Stimulated activated CD8-positive, alpha-beta memory T cell treated with anti-CD3 and anti-CD28 coated beads, Interleukin-12 subunit alpha, Interleukin-12 subunit beta, amount 100 ng/mL, for 4 hours (primary cell): ENCODE measurements around the gene PKP1.

Experiments
- DNase-seq: peaks from one replicate; pipeline ENCODE4 v3.0.0-alpha.2; 2020; ENCODE audit warnings: low read depth

Gene PKP1

DNA sequence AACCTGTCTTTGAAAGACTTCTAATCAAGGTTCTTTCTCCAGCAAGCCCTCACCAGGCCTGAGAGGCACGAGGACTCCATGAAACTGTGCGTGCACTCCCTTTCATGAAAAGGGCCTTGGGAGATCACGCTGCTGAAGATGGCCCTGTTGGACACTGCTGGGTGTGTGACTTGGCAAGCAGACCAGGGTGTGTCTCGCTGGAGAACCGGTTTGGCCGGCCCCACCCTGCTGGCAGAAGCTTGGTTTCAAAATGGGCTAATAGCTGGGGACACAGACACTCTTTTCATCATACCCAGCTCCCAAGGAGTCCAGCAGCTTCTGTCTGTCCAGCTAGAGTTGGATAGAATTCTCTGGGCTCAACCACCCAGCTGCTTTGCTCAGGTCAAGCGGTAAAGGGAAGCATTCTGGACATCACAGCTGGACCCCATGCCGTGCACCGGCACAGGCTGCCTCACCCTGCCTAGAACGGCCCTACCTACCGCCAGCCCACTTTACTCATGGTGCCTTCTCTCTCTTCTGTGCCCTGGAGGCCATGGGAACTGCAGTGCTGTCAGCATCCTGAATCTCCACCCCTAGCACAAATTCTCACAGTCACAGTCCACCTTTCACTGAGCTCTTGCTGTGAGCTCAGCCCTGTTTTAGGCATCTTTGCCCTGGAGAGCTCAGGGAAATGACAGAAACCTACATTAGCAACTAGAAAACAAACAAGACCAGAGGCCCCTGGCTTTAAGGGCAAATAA lies 24.6 kb downstream of the PKP1 start:
- no peak for DNase-seq

DNA sequence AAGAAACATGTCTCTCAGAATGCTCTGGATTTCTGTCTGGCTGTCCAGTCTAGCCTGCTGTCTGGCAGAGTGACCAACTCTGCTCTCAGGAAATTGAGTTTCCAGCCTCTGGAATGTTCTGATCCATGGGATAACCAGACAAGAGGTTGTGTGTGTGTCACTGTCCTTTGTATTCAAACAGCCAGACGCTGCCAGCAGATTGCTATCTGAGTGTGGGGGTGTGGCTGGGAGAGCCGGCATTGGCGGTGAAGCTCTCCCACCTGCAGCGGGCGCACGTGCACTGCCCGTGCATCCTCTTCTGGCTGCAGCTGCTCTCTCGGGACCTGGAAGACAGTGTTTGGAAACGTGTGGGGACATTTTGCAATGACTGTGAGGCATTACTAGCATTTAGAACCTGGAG lies 26.1 kb downstream of the PKP1 start:
- DNase-seq, result no peak

DNA sequence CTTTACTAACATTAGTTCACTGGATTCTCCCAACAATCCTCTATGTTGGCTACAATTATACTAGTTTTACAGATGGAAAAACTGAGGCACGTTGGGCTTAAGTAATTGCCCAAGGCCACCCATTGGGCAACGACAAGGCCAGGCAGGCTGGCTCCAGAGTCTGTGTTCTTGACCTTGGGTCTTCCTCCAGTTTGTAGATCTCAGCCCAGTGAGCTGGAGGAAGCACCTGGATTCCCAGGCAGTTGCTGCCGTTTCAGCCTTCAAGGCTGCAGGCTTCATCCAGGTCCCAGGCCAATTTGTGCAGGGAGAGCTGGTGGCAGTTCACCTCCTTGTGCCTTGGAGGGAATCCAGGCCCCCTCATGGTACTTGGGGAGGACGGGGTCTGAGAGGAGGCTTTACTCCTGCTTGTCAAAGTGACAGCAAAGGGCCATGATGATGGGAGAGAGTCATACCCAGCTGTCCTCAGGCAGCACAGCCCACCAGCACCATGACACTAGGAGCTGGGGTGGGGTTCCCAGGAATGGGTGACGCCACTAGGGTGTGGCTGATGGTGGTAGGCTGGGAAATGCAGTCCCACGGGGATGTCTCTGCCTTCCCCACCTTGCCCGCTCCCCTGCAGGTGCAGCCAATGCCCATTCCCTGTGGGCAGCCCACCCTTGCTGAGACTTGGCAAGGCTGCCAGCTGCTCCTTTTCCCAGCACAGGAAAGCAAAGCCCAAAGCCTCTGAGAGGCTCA lies 27.1 kb downstream of the PKP1 start:
- no peak for DNase-seq

DNA sequence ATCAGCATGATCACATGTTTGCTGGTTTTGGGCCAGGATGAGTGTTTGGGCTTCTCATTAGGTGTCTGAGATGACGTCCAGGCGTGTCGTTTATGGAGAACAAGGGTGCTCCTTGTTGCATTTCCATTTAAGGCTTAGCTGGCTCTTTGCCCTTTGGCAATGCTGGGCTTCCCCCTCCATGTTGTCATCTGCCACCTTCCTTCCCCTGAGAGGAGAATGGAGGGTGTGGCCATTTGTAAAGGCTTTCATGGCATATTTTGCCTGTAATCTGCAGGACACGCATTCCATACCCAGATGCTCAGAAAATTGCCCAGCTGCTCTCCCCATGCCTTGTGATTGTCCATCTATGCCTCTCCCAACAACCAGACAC lies 27.7 kb downstream of the PKP1 start:
- DNase-seq, result no peak

DNA sequence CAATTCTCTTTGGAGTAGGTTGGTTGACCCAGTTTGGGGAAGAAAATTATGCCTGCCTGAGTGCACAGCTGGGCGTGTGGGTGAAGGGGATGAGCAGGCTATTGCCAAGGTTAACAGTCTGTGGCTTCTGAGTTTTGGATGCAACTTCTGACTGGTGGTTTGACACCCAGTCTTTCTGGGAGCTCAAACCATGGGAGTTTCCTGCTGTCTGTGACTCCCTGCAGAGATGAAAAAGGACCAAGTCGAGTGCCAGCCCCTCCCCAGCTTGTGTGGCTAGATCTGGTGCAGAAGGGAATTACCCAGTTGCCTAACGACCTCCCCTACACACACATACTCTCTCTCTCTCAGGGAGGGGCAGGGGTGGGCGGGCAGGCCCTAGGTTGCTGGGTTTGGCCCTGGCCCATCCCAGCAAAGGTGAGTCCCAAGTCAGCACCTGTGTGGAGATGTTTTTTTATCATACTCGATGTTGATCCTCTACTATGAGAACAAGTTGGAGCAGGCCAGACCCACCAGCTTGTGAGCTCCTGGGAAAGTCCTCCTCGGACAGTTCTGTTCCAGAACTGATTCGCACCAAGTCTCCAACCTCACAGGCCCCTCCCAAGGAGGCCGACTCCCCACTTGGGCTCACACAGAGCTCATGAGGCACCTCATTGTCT lies 28.2 kb downstream of the PKP1 start:
- no peak for DNase-seq

DNA sequence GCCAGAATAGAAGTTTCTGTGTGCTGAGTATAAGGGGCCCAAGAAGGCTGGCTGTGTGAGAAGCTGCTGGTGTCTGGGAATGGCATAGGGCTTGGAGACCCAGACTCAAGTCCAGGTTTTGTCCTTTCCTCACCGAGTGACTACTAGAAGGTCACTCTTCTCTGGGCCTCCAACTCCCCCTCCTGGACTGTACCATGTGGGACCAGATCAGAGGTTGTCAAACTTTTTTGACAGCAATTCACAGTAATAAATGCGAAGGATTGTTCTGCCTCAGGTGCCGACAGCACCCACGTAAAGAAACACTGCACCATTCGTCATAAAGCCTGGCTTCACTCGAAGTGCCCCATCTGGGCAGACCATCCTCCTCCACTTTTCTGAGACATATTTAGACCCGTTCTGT lies 29.0 kb downstream of the PKP1 start:
- no peak for DNase-seq

DNA sequence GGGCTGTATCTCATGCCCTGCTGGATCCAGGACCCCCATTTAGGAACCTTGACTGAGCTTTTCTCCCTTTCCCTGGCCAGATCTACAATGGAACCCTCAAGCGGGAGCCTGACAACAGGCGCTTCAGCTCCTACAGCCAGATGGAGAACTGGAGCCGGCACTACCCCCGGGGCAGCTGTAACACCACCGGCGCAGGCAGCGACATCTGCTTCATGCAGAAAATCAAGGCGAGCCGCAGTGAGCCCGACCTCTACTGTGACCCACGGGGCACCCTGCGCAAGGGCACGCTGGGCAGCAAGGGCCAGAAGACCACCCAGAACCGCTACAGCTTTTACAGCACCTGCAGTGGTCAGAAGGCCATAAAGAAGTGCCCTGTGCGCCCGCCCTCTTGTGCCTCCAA lies 29.8 kb downstream of the PKP1 start:
- DNase-seq, result no peak

DNA sequence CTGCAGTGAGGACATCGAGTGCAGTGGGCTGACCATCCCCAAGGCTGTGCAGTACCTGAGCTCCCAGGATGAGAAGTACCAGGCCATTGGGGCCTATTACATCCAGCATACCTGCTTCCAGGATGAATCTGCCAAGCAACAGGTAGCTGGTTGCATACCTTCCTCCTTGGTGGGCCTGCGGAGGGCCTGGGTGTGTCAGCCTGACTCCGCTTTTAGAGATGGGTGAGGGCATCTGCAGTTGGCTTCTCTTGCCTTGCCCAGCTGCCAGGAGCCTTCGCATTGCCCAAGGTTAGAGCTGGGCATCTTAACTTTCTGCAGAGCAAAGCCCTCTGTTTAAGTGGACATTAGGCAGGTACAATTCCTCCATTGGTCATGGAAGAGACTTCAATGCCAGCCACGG lies 33.2 kb downstream of the PKP1 start:
- DNase-seq, result no peak

DNA sequence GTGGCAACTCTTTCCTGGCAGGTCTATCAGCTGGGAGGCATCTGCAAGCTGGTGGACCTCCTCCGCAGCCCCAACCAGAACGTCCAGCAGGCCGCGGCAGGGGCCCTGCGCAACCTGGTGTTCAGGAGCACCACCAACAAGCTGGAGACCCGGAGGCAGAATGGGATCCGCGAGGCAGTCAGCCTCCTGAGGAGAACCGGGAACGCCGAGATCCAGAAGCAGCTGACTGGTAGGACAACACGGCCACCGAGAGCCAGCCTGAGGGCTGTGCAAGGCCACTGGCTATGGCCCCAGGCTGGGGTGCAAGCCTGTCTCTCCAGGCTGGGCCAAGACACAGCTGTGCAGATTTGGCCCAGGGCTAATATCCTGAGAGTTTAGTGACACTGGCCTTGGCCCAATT lies 34.2 kb downstream of the PKP1 start:
- DNase-seq, result no peak

DNA sequence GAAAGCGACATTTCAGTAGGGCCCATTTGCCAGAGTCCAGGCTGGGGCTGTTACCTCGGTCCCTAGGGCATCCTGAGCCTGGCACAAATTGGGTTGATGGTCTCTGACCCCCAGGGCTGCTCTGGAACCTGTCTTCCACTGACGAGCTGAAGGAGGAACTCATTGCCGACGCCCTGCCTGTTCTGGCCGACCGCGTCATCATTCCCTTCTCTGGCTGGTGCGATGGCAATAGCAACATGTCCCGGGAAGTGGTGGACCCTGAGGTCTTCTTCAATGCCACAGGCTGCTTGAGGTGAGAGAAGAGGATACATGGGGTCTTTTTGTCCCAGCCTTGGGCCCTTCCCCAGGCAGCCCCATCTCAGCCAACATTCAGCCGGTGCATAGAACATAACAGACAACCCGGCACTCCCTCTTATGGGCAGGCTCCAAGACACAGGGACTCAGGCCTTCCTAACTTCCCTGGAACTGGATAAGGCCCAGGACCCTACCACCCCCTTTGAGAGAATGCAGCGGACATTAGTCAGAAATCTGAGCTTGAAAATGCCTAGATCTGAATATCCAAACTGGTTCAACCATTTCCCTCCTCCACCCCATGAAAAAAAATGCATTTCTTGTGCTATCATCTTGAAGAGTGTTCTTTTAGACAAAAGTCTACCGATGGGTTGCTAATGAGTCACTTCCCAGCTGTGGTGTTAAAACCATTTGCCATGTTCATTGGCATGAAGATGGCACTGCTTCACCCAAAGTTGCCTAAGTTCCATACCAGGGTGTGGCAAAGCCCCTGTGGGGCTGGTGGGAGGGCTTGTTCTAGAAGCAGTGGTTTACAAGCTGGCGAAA lies 35.4 kb downstream of the PKP1 start:
- DNase-seq, result no peak

DNA sequence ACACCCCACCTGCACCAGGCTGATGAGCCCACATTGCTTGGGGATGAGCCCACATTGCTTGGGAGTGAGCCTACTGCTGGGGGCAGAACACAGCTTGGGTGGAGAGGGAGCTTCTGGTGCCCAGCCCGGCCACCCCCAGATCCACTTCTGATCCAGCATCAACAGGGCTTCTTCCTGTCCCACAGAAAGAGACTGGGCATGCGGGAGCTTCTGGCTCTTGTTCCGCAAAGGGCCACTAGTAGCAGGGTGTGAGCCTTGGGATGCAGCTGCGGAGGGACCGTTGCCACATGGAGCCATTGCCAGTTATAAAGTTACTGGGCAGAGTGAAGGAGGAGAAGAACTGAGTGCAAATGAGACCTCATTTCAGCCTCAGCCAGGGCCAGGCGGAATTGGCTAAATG lies 36.3 kb downstream of the PKP1 start:
- no peak for DNase-seq

DNA sequence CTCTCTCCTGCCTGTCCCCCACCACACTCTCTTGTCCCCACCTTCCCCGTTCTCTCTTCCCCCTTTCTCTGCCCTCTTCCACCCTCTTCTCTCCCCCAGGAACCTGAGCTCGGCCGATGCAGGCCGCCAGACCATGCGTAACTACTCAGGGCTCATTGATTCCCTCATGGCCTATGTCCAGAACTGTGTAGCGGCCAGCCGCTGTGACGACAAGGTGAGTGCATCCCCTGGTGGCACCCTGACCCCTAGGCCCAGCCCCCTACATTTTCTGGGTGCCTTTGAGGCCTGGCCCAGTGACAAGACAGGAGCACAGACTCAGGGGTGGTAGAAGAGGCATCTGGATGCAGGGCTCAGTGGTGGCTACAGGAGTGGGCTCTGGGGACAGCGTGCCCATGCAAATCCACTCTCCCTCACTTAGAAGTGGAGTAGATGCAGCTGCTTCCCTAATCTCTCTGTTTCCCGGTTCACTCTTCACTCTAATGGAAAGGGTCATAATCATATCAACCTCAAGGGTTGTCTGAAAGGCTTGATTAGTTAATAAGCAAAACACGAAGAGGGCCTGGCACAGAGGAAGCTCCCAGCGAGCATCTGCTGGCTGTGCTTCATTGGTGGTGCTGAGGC lies 37.0 kb downstream of the PKP1 start:
- DNase-seq, result no peak

DNA sequence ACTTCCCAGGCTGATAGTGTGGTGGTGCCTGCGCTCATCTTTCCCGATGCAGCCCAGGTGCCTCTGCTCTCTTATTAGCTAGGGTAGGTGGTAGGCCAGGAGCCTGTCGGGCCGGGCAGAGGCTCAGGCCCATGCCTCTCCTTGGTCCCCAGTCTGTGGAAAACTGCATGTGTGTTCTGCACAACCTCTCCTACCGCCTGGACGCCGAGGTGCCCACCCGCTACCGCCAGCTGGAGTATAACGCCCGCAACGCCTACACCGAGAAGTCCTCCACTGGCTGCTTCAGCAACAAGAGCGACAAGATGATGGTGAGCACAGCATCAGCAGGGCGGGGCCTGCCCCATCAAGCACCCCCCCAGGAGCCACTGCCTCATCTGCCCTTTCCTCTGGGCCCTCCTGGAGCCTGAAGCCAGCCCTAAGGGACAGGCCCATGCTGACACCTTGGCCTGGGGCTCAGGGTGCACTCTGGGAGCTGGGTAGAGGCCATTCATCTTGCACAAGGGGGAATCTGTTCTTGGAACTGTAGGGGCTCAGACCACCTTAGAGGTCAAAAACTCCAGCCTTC lies 38.6 kb downstream of the PKP1 start:
- no peak for DNase-seq

DNA sequence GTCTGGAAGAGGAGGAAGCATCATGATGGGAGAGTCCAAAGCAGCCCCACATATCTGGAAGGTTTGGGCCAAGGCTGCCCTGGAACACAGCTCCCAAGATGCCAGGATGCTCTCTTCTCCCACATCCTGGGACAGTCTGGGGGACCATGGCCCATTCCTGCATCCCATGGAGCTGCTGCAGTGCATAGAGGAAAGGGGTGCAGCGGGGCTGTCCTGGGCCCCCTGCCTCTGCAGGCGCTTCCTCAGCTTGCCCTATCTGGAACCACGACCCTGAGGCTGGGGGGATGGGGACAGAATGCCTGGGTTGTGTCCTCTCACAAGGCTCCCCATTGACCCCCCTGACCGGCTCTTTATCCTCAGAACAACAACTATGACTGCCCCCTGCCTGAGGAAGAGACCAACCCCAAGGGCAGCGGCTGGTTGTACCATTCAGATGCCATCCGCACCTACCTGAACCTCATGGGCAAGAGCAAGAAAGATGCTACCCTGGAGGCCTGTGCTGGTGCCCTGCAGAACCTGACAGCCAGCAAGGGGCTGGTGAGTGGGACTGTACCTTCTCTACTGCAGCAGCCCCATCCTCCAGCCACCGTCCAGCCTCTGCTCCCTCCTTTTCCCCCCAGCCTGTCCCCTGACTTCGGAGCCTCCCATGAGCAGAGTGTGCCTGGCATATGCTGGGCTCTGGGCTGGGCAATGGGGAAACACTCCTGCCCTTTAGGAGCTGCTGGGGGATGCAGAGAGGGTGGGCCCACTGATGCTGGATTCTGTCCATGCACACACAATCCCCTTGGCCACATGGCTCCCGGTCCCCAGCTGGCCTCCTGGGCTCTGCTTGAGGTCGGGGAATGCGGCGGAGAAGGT lies 39.6 kb downstream of the PKP1 start:
- no peak for DNase-seq

DNA sequence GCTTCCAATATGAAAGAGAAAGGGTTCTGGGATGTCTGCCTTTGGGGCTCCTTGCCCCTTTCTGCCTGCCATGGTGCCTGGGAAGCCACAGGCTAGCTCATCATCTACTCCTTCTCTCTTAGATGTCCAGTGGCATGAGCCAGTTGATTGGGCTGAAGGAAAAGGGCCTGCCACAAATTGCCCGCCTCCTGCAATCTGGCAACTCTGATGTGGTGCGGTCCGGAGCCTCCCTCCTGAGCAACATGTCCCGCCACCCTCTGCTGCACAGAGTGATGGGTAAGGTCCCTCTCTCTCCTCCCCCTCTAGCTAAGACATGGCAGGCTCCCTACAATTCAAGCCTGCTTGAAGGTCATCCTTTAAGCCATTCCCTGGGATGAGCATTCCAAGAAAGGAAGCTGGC lies 41.0 kb downstream of the PKP1 start:
- DNase-seq, result no peak

DNA sequence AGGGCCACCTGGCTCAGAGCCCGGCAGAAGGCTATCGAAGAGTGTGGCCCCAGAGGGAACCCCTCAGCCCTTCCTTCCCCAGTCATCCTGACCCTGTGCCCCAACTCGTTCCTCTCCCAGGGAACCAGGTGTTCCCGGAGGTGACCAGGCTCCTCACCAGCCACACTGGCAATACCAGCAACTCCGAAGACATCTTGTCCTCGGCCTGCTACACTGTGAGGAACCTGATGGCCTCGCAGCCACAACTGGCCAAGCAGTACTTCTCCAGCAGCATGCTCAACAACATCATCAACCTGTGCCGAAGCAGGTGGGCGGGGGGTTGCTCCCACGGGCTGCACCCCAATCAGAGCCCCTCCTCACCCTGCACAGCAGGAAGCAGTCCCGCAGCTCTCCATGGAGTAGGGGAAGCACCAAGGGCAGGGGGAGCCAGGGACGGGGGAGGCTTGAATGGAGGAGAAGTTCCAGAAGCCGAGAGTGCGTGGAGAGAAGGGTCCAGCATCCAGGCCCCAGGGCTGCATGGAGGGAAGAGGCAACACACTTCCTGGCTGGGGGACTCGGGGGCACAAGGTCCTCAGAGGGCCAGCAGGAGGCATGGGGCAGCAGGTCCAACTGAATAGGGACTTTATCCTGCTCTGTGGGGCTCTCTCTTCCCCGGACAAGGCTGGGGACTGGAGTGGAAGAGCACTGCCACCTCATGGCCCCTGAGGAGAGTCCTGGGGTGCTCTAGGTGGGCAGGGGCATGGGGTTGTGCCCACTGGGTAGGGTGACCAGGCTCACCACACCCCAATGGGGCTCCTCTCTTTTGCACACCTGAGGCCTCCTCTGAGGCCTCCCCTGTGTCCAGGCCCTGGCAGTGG lies 41.7 kb downstream of the PKP1 start:
- DNase-seq, result no peak

DNA sequence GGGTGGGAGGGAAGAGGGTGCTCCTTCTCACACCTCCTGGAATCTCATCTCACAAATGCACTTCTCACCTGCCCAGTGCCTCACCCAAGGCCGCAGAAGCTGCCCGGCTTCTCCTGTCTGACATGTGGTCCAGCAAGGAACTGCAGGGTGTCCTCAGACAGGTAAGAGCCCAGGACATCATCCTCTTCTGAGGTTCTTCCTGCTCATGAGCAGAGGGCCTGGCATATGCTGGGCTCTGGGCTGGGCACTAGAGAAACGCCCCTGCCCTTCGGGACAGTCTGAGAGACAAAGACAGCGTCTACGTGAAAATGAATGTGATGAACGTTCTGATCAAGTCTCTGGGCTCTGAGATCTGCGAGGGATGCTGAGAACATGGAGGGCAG lies 42.4 kb downstream of the PKP1 start:
- no peak for DNase-seq

DNA sequence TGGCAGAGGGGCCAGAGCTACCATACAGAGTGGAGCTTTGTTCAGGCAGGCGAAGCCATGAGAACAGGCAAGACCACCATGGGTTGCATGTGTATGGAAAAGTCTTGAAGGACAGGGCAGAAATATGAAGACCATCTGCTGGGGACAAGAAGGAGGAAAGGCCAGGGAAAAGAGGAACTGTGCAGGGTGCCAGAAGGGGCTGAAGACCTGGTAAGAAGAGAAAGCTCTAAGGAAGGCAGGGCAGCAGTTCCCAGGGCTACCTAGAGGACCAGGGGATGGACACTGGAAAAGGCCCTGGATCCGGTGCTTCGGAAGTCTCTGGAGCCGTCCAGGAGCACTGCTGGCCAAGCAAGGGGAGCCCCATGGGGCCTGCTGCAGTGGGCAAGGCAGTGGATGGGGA lies 43.4 kb downstream of the PKP1 start:
- no peak for DNase-seq

DNA sequence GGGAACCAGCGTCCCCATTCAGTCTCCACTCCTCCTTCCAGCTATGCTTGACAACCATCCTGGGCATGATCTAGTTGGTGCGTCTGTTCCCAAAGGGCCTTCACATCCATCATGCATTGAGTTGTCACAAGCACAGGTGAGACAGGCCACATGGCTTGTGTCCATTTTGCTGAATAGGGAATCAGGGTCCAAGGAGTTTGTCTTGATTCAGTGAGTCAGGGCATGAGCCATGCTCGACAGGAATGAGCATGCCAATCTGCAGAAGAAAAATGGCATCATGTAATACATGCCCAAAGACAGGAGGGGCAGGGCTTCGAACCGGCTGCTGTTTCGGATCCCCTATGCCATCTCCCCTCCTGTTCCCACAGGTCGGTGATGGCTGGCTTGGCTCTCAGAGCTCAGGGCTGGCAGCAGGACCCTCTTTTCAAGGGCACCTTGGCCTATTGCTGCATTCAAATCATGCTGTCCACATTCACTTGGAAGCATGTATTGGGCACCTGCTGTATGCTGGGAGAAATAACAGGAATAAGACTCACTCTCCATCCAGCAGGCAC lies 44.5 kb downstream of the PKP1 start:
- no peak for DNase-seq

DNA sequence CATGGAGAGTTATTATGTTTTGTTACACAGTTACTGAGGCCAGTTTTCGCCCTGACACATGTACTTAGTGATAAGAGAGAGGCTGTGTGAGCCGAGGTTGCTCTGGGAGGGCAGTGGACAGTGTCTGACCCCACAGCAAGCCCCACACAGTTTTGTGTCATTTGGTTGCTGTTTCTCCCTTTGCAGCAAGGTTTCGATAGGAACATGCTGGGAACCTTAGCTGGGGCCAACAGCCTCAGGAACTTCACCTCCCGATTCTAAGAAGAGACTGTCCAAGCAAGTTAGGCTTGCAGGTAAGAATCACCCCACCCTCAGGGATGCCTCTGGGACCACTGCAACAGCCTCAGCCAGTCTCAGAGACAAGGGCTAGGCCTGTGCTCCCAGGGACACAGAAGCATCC lies 45.3 kb downstream of the PKP1 start:
- DNase-seq, result no peak
